Activated CD4-positive, alpha-beta T cell treated with anti-CD3 and anti-CD28 coated beads for 4 hours (primary cell): Measurements from ENCODE around the gene EPB41L4B.

Experiments used
- DNase-seq, 2 donors: peaks; one replicate each; pipeline ENCODE4 v3.0.0-alpha.2; 2020

The EPB41L4B gene

GRCh38 chr9:109319626-109320241 lies 1.1 kb downstream of the EPB41L4B start:
- no peak for DNase-seq

- DNase-seq, result no peak
Observed at GRCh38 chr9:109319017-109319625, 1.7 kb downstream of the EPB41L4B start.

GRCh38 chr9:109317979-109318741 lies 2.7 kb downstream of the EPB41L4B start:
- DNase-seq, result no peak

- DNase-seq, result no peak
Observed at GRCh38 chr9:109317311-109317978, 3.4 kb downstream of the EPB41L4B start.

GRCh38 chr9:109316207-109316640 lies 4.6 kb downstream of the EPB41L4B start:
- DNase-seq, result no peak

- DNase-seq, result no peak
Observed at GRCh38 chr9:109315480-109316206, 5.2 kb downstream of the EPB41L4B start.

GRCh38 chr9:109314011-109314531 lies 6.8 kb downstream of the EPB41L4B start:
- no peak for DNase-seq

- DNase-seq, result no peak
Observed at GRCh38 chr9:109313351-109313750, 7.5 kb downstream of the EPB41L4B start.

GRCh38 chr9:109312783-109313182 lies 8.1 kb downstream of the EPB41L4B start:
- DNase-seq, result no peak

- DNase-seq, result no peak
Observed at GRCh38 chr9:109311731-109312130, 9.1 kb downstream of the EPB41L4B start.

- DNase-seq, result no peak
Observed at GRCh38 chr9:109311286-109311685, 9.6 kb downstream of the EPB41L4B start.

GRCh38 chr9:109310486-109310901 lies 10.4 kb downstream of the EPB41L4B start:
- DNase-seq, result no peak

GRCh38 chr9:109309282-109309681 lies 11.6 kb downstream of the EPB41L4B start:
- no peak for DNase-seq

GRCh38 chr9:109307380-109308240 lies 13.2 kb downstream of the EPB41L4B start:
- no peak for DNase-seq

GRCh38 chr9:109305801-109306200 lies 15.1 kb downstream of the EPB41L4B start:
- DNase-seq, result no peak

- no peak for DNase-seq
Observed at GRCh38 chr9:109304347-109304746, 16.5 kb downstream of the EPB41L4B start.

GRCh38 chr9:109303900-109304299 lies 17.0 kb downstream of the EPB41L4B start:
- no peak for DNase-seq

GRCh38 chr9:109302606-109303005 lies 18.3 kb downstream of the EPB41L4B start:
- no peak for DNase-seq

- no peak for DNase-seq
Observed at GRCh38 chr9:109301012-109301411, 19.8 kb downstream of the EPB41L4B start.

- no peak for DNase-seq
Observed at GRCh38 chr9:109299891-109300290, 21.0 kb downstream of the EPB41L4B start.

GRCh38 chr9:109297899-109298298 lies 23.0 kb downstream of the EPB41L4B start:
- DNase-seq, result no peak
